ENCODE measurements around the gene CCDC97.

DNA sequence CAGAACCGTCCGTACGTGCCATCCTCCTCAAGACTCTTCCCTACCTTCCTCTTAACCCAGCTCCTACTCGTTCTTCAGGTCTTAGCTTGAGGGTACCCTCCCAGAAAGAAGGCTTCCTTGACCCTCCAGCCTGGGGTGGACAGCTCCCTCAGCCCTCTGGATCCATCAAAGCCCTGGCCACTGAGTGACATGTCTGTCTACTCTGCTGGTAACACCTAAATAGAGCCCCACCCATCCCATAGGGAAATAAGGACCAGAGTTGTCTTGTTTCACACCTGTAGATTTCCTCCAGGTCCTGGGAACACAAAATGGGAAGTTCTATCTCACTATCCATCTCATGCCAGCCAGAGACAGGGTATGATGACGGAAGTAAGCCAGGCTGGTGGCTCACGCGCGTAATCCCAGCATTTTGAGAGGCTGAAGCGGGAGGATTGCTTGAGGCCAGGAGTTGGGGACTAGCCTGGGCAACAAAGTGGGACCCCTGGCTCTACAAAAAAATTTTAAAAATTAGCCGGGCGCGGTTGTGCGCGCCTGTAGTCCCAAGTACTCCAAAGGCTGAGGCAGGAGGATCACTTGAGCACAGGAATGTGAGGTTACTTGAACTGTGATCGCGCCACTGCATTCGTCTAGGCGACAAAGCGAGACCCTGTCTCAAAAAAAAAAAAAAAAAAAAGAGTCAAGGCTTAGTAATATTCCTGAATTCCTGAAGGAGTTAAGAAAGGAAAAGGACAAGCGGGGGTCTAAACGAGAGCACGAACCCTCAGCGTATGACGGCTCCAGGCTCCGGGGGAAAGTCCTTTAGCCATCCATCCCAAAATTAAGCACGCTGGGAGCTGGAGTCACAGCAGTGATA, 566 bp upstream of the CCDC97 start:
- TF ChIP-seq, protein P1, sequence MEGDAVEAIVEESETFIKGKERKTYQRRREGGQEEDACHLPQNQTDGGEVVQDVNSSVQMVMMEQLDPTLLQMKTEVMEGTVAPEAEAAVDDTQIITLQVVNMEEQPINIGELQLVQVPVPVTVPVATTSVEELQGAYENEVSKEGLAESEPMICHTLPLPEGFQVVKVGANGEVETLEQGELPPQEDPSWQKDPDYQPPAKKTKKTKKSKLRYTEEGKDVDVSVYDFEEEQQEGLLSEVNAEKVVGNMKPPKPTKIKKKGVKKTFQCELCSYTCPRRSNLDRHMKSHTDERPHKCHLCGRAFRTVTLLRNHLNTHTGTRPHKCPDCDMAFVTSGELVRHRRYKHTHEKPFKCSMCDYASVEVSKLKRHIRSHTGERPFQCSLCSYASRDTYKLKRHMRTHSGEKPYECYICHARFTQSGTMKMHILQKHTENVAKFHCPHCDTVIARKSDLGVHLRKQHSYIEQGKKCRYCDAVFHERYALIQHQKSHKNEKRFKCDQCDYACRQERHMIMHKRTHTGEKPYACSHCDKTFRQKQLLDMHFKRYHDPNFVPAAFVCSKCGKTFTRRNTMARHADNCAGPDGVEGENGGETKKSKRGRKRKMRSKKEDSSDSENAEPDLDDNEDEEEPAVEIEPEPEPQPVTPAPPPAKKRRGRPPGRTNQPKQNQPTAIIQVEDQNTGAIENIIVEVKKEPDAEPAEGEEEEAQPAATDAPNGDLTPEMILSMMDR (IDR thresholded peaks at IDR 0.05): no peak
- no peak for TF ChIP-seq POLR2A (IDR thresholded peaks at IDR 0.05)

Data from heart left ventricle (tissue), 13 donors.